OCI-LY3 (cell line): ENCODE results near the gene NEK9.
"Not testable (repeated sequence)": the region's sequence is repeated elsewhere in the genome, so short reads cannot be mapped to it uniquely, and the experiment has no call there.

Experiments
- H2AFZ ChIP-seq: fragments of 200-600, 300-600 bp; shearing (Covaris generic); 2 replicates; pipeline ENCODE4 v1.6.0; 2014; ENCODE audit warnings: antibody characterized with exemption, low read depth, low read length
- H3K27ac ChIP-seq: fragments of 200-600, 300-600 bp; sonication (generic); 2 replicates; pipeline ENCODE4 v1.5.1; 2014; ENCODE audit warnings: mild to moderate bottlenecking, low read length, moderate library complexity, mixed read lengths
- H3K27me3 ChIP-seq: fragments of 200-600, 300-600 bp; sonication (generic); 2 replicates; pipeline ENCODE4 v1.6.1; 2014; ENCODE audit warnings: low read depth, low read length, mixed read lengths
- H3K36me3 ChIP-seq: fragments of 200-600, 300-600 bp; sonication (generic); replicated peaks from 2 replicates; pipeline ENCODE3; 2014; ENCODE audit warnings: low read depth, low read length, mixed read lengths
- H3K4me1 ChIP-seq: fragments of 300-600, 200-600 bp; sonication (generic); 2 replicates; pipeline ENCODE4 v1.6.1; 2014; ENCODE audit warnings: low read length, mixed read lengths
- H3K4me2 ChIP-seq: fragments of 200-600, 300-600 bp; sonication (generic); 2 replicates; pipeline ENCODE4 v1.6.1; 2014; ENCODE audit warnings: low read length, mixed read lengths
- H3K4me3 ChIP-seq: fragments of 300-600, 200-600 bp; sonication (generic); 2 replicates; pipeline ENCODE4 v1.5.1; 2014; ENCODE audit warnings: antibody characterized with exemption, mild to moderate bottlenecking, low read length, moderate library complexity
- H3K79me2 ChIP-seq: fragments of 300-600, 200-600 bp; shearing (Covaris generic); 2 replicates; pipeline ENCODE4 v1.6.1; 2014; ENCODE audit warnings: mild to moderate bottlenecking, low read length, mixed read lengths
- H3K9ac ChIP-seq: fragments of 300-600, 200-600 bp; shearing (Covaris generic); 2 replicates; pipeline ENCODE4 v1.6.0; 2014; ENCODE audit warnings: mild to moderate bottlenecking, low read length, moderate library complexity
- H3K9me3 ChIP-seq: fragments of 200-600, 300-600 bp; shearing (Covaris generic); 2 replicates; pipeline ENCODE4 v1.6.1; 2014; ENCODE audit warnings: low read length, mixed read lengths; ENCODE audit not compliant: insufficient read depth
- H4K20me1 ChIP-seq: fragments of 200-600, 300-600 bp; sonication (generic); 2 replicates; pipeline ENCODE4 v1.6.1; 2016; ENCODE audit warnings: low read length, mixed read lengths; ENCODE audit not compliant: insufficient read depth
- EZH2phosphoT487 ChIP-seq: fragments of 200-600 bp; shearing (Covaris generic); IDR thresholded peaks from 2 replicates; pipeline ENCODE4 v1.6.1; 2018; ENCODE audit warnings: antibody characterized with exemption, mixed run types, low read depth
- TF ChIP-seq, protein P1 (sequence below): fragments of 200-600, 300-600 bp; sonication (generic); IDR thresholded peaks from 2 replicates; pipeline ENCODE4 v1.5.1; 2014; ENCODE audit warnings: antibody characterized with exemption, low read length, low read depth

The NEK9 gene

GRCh38 chr14:75127903-75128595 lies 1.2 kb upstream of the NEK9 start:
- Histone ChIP-seq H3K9me3 (no peaks in the 10 kb centered on the region), H3K36me3 (peaks cover 10% of the 10 kb centered on the region), H3K27me3 (no peaks in the 10 kb centered on the region), H3K79me2 (peaks cover 34% of the 10 kb centered on the region), H3K4me3 (peak overlapping the region; percentile 89), H2AFZ (no peak overlapping the region), H3K4me2 (peak overlapping the region; percentile 89), H3K9ac (peak overlapping the region; percentile 88), H3K4me1 (peaks cover 15% of the 10 kb centered on the region), H3K27ac (no peak overlapping the region), H4K20me1 (peaks cover 6% of the 10 kb centered on the region; the same call in 1 of the 2 replicates)
- TF ChIP-seq, protein P1, sequence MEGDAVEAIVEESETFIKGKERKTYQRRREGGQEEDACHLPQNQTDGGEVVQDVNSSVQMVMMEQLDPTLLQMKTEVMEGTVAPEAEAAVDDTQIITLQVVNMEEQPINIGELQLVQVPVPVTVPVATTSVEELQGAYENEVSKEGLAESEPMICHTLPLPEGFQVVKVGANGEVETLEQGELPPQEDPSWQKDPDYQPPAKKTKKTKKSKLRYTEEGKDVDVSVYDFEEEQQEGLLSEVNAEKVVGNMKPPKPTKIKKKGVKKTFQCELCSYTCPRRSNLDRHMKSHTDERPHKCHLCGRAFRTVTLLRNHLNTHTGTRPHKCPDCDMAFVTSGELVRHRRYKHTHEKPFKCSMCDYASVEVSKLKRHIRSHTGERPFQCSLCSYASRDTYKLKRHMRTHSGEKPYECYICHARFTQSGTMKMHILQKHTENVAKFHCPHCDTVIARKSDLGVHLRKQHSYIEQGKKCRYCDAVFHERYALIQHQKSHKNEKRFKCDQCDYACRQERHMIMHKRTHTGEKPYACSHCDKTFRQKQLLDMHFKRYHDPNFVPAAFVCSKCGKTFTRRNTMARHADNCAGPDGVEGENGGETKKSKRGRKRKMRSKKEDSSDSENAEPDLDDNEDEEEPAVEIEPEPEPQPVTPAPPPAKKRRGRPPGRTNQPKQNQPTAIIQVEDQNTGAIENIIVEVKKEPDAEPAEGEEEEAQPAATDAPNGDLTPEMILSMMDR, result no peak
- TF ChIP-seq EZH2phosphoT487, result no peak

DNA sequence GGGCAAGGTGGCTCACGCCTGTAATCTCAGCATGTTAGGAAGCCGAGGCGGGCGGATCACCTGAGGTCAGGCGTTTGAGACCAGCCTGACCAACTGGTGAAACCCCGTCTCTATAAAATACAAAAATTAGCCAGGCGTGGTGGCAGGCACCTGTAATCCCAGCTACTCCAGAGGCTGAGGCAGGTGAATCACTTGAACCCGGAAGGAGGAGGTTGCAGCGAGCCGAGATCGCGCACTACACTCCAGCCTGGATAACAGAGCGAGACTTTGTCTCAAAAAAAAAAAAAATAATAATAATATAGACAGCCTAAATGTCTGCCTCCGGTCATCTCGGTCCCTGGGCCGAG lies 599 bp upstream of the NEK9 start:
- H3K27me3 ChIP-seq, H4K20me1 ChIP-seq, H3K36me3 ChIP-seq, H2AFZ ChIP-seq, H3K9me3 ChIP-seq: not testable (repeated sequence)
- Histone ChIP-seq H3K9ac (peak overlapping the region; percentile 88), H3K27ac (peak overlapping the region; percentile 64), H3K4me1 (peaks cover 15% of the 10 kb centered on the region), H3K4me3 (peak overlapping the region; percentile 89), H3K4me2 (peak overlapping the region; percentile 89), H3K79me2 (peaks cover 34% of the 10 kb centered on the region)

DNA sequence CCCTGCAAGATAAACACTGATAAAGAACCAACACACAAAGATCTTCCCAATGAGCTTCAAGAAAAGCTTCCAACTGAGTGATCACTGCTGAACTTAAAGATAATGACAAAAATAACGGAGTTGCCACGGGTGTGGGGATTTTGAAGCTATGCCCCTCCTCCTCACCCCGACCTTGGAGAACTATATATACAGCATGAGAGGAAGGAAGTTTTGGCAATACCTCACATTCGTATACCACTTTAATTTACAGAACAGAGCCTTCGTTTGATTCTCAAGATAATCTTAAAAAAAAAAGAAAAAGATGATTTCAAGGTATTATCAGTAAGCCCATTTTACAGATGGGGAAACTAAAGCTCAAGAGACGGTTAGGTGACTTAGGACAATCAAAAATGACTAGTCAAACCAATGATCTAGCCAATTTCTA lies 715 bp downstream of the NEK9 start:
- Histone ChIP-seq H4K20me1 (no peaks in the 10 kb centered on the region), H3K4me3 (peak overlapping the region; percentile 89), H3K4me2 (peak overlapping the region; percentile 89), H3K9ac (peak overlapping the region; percentile 88), H3K27me3 (no peaks in the 10 kb centered on the region), H3K79me2 (peaks cover 34% of the 10 kb centered on the region), H3K4me1 (peaks cover 15% of the 10 kb centered on the region), H2AFZ (no peak overlapping the region; the same call in 1 of the 2 replicates), H3K27ac (peak overlapping the region; percentile 64), H3K36me3 (peaks cover 5% of the 10 kb centered on the region), H3K9me3 (no peaks in the 10 kb centered on the region)
- TF ChIP-seq EZH2phosphoT487, result no peak
- TF ChIP-seq, protein P1, result no peak

- Histone ChIP-seq H3K27ac (no peak overlapping the region), H3K27me3 (no peaks in the 10 kb centered on the region), H3K9me3 (no peaks in the 10 kb centered on the region), H3K4me1 (peaks cover 15% of the 10 kb centered on the region), H3K4me3 (peak overlapping the region; percentile 89), H3K36me3 (peaks cover 9% of the 10 kb centered on the region), H3K4me2 (peak overlapping the region; percentile 89), H3K9ac (peak overlapping the region; percentile 88), H4K20me1 (no peaks in the 10 kb centered on the region), H3K79me2 (peaks cover 34% of the 10 kb centered on the region), H2AFZ (no peak overlapping the region)
- TF ChIP-seq, protein P1, result no peak
- no peak for TF ChIP-seq EZH2phosphoT487
Observed at GRCh38 chr14:75125617-75126016, 1.2 kb downstream of the NEK9 start.
